ENCODE data around the gene GPR65.

DNA sequence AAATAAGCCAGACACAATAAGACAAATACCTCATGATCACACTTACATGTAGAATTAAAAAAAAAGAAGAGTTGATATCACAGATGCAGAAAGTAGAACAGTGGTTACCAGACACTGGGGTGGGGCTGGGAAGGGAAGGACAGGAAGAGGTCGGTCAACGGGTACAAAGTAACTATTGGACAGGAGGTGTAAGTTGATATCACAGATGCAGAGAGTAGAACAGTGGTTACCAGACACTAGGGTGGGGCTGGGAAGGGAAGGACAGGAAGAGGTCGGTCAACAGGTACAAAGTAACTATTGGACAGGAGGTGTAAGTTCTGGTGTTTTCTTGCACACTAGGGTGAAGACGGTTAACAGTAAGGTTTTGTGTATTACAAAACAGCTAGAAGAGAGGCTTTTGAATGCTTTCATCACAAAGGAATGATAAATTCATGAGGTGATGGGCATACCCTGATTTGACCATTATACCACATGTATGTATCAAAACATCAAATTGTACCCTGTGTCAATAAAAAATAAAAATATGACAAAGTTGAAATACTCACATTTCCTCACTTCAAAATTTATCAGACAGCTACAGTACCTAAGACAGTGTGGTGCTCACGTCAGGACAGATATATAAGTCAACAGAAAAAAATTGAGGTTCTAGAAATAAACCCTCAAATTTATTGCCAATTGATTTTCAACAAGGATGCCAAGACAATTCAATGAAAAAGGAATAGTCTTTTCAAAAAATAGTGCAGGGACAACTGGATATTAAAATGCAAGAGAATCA, 44.7 kb upstream of the GPR65 start:
- TF ChIP-seq, protein P1, sequence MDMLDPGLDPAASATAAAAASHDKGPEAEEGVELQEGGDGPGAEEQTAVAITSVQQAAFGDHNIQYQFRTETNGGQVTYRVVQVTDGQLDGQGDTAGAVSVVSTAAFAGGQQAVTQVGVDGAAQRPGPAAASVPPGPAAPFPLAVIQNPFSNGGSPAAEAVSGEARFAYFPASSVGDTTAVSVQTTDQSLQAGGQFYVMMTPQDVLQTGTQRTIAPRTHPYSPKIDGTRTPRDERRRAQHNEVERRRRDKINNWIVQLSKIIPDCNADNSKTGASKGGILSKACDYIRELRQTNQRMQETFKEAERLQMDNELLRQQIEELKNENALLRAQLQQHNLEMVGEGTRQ (IDR thresholded peaks at IDR 0.05) = no peak
- no peak for TF ChIP-seq NR3C1 (IDR thresholded peaks at IDR 0.05)
- TF ChIP-seq, protein P2, sequence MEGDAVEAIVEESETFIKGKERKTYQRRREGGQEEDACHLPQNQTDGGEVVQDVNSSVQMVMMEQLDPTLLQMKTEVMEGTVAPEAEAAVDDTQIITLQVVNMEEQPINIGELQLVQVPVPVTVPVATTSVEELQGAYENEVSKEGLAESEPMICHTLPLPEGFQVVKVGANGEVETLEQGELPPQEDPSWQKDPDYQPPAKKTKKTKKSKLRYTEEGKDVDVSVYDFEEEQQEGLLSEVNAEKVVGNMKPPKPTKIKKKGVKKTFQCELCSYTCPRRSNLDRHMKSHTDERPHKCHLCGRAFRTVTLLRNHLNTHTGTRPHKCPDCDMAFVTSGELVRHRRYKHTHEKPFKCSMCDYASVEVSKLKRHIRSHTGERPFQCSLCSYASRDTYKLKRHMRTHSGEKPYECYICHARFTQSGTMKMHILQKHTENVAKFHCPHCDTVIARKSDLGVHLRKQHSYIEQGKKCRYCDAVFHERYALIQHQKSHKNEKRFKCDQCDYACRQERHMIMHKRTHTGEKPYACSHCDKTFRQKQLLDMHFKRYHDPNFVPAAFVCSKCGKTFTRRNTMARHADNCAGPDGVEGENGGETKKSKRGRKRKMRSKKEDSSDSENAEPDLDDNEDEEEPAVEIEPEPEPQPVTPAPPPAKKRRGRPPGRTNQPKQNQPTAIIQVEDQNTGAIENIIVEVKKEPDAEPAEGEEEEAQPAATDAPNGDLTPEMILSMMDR (IDR thresholded peaks at IDR 0.05) = no peak
- TF ChIP-seq POLR2A (IDR thresholded peaks at IDR 0.05; ENCODE audit: low read length) = no peak
- TF ChIP-seq REST (IDR thresholded peaks at IDR 0.05) = no peak
